DND-41 (cell line): ENCODE results near the gene ZNF695.

Source experiments
- ATAC-seq: fragments of 200-7000 bp; cut with Tn5 transposase; 3 replicates; pipeline ENCODE4 v1.9.1; 2021; ENCODE audit warnings: low read depth; ENCODE audit not compliant: insufficient read depth
- DNase-seq: peaks from one replicate; pipeline ENCODE4 v3.0.0-alpha.2; 2020
- H2AFZ ChIP-seq: 2 replicates; pipeline ENCODE4 v1.6.0; 2012; ENCODE audit warnings: low read depth, low read length
- H3K27ac ChIP-seq: 2 replicates; pipeline ENCODE4 v1.5.1; 2012; ENCODE audit warnings: low read length, inconsistent platforms
- H3K27me3 ChIP-seq: fragments of 200-600 bp; sonication (generic); 2 replicates; pipeline ENCODE4 v1.6.0; 2012; ENCODE audit warnings: low read length, mild to moderate bottlenecking, inconsistent platforms; ENCODE audit not compliant: insufficient read depth, poor library complexity
- H3K36me3 ChIP-seq: 2 replicates; pipeline ENCODE4 v1.5.1; 2012; ENCODE audit warnings: low read length, inconsistent platforms; ENCODE audit not compliant: insufficient read depth
- H3K4me1 ChIP-seq: 2 replicates; pipeline ENCODE4 v1.5.1; 2012; ENCODE audit warnings: mild to moderate bottlenecking, low read length; ENCODE audit not compliant: insufficient read depth
- H3K4me2 ChIP-seq: 2 replicates; pipeline ENCODE4 v1.6.0; 2012; ENCODE audit warnings: mild to moderate bottlenecking, moderate library complexity, low read length, inconsistent platforms; ENCODE audit not compliant: insufficient read depth
- H3K4me3 ChIP-seq, 2 experiments: fragments of 200-600 bp in 1 of 2; shearing (Covaris generic) in 1 of 2; 2 replicates each; pipeline ENCODE4 v1.5.1; 2012 to 2016; ENCODE audit warnings: inconsistent platforms in 2 of 2, low read length in 2 of 2, mild to moderate bottlenecking in 2 of 2, low read depth in 1 of 2, moderate library complexity in 1 of 2
- H3K79me2 ChIP-seq: 2 replicates; pipeline ENCODE4 v1.6.0; 2012; ENCODE audit warnings: low read length, inconsistent platforms; ENCODE audit not compliant: insufficient read depth
- H3K9ac ChIP-seq: 2 replicates; pipeline ENCODE4 v1.6.0; 2012; ENCODE audit warnings: low read depth, mild to moderate bottlenecking, inconsistent platforms, low read length, moderate library complexity
- H3K9me3 ChIP-seq: 2 replicates; pipeline ENCODE4 v1.5.1; 2012; ENCODE audit warnings: low read length, moderate library complexity, mild to moderate bottlenecking, inconsistent platforms; ENCODE audit not compliant: insufficient read depth, severe bottlenecking
- H4K20me1 ChIP-seq: 2 replicates; pipeline ENCODE4 v1.6.0; 2012; ENCODE audit warnings: low read length; ENCODE audit not compliant: insufficient read depth
- EZH2 ChIP-seq: IDR thresholded peaks from 3 replicates; pipeline ENCODE4 v1.6.1; 2012; ENCODE audit warnings: borderline replicate concordance, low read depth, mild to moderate bottlenecking, moderate library complexity, low read length, inconsistent platforms; ENCODE audit not compliant: severe bottlenecking
- TF ChIP-seq, protein P1 (sequence below): IDR thresholded peaks from 2 replicates; pipeline ENCODE4 v1.5.1; 2012; ENCODE audit warnings: borderline replicate concordance, low read length, moderate library complexity, mild to moderate bottlenecking; ENCODE audit not compliant: poor library complexity, severe bottlenecking; ENCODE audit errors: extremely low read depth

The ZNF695 gene

GRCh38 chr1:246987083-246987690 is 20.7 kb downstream of the ZNF695 start:
- Histone ChIP-seq H3K27ac (no peak overlapping the region), H2AFZ (no peak overlapping the region), H3K36me3 (peaks cover 88% of the 10 kb centered on the region), H3K27me3 (no peaks in the 10 kb centered on the region), H3K9me3 (peaks cover 89% of the 10 kb centered on the region), H3K4me1 (no peaks in the 10 kb centered on the region), H3K4me2 (no peak overlapping the region), H3K4me3 (peak overlapping the region in 1 of 2 experiments; percentile 6; a peak in 1 of 4 replicates), H3K79me2 (no peaks in the 10 kb centered on the region), H4K20me1 (no peaks in the 10 kb centered on the region), H3K9ac (no peak overlapping the region)
- TF ChIP-seq, protein P1, sequence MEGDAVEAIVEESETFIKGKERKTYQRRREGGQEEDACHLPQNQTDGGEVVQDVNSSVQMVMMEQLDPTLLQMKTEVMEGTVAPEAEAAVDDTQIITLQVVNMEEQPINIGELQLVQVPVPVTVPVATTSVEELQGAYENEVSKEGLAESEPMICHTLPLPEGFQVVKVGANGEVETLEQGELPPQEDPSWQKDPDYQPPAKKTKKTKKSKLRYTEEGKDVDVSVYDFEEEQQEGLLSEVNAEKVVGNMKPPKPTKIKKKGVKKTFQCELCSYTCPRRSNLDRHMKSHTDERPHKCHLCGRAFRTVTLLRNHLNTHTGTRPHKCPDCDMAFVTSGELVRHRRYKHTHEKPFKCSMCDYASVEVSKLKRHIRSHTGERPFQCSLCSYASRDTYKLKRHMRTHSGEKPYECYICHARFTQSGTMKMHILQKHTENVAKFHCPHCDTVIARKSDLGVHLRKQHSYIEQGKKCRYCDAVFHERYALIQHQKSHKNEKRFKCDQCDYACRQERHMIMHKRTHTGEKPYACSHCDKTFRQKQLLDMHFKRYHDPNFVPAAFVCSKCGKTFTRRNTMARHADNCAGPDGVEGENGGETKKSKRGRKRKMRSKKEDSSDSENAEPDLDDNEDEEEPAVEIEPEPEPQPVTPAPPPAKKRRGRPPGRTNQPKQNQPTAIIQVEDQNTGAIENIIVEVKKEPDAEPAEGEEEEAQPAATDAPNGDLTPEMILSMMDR: no peak
- TF ChIP-seq EZH2: no peak
- no peak for ATAC-seq
- DNase-seq: no peak

- TF ChIP-seq, protein P1: no peak
- TF ChIP-seq EZH2: no peak
- Histone ChIP-seq H3K27me3 (no peaks in the 10 kb centered on the region), H3K36me3 (peaks cover 68% of the 10 kb centered on the region), H3K79me2 (no peaks in the 10 kb centered on the region), H3K27ac (no peak overlapping the region), H4K20me1 (no peaks in the 10 kb centered on the region), H2AFZ (no peak overlapping the region), H3K4me3 (no peak overlapping the region), H3K4me2 (no peak overlapping the region), H3K9me3 (peaks cover 64% of the 10 kb centered on the region), H3K4me1 (no peaks in the 10 kb centered on the region), H3K9ac (no peak overlapping the region)
- DNase-seq: no peak
- no peak for ATAC-seq
Measured at GRCh38 chr1:246978785-246979184, 29.1 kb downstream of the ZNF695 start.

- Histone ChIP-seq H3K9ac (no peak overlapping the region), H3K27ac (no peak overlapping the region), H3K4me1 (no peaks in the 10 kb centered on the region), H3K79me2 (no peaks in the 10 kb centered on the region), H2AFZ (no peak overlapping the region), H3K4me2 (no peak overlapping the region), H3K36me3 (peaks cover 63% of the 10 kb centered on the region), H3K27me3 (no peaks in the 10 kb centered on the region), H3K4me3 (no peak overlapping the region), H4K20me1 (no peaks in the 10 kb centered on the region), H3K9me3 (peaks cover 62% of the 10 kb centered on the region)
- no peak for ATAC-seq
- TF ChIP-seq, protein P1: no peak
- TF ChIP-seq EZH2: no peak
- no peak for DNase-seq
Measured at GRCh38 chr1:246978281-246978680, 29.6 kb downstream of the ZNF695 start.

DNA sequence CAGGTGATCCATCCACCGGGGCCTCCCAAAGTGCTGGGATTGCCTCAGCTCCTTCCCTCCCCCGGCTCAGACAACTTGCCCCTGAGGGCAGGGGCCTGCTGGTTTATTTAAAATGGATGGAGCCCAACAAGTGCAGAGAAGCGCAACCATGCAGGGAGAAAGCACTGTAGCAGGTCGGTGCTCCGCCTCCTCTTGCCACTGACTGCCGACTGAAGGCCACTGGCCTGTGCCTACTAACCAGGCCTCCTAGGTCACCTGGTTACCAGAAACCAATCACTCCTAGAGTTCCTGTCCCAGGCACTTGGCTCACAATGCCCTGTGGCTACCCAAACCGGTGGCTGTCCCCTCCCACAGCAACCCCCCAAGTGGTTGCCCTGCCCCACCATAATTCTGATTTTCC is 35.9 kb downstream of the ZNF695 start:
- Histone ChIP-seq H3K4me1 (no peaks in the 10 kb centered on the region), H3K9ac (no peak overlapping the region), H3K36me3 (peaks cover 51% of the 10 kb centered on the region), H4K20me1 (no peaks in the 10 kb centered on the region), H3K4me3 (no peak overlapping the region), H3K4me2 (no peak overlapping the region), H3K27me3 (no peaks in the 10 kb centered on the region), H2AFZ (no peak overlapping the region), H3K79me2 (no peaks in the 10 kb centered on the region), H3K9me3 (peaks cover 56% of the 10 kb centered on the region), H3K27ac (no peak overlapping the region)
- no peak for DNase-seq
- TF ChIP-seq, protein P1: no peak
- TF ChIP-seq EZH2: no peak
- ATAC-seq: no peak
